Ovary (tissue), 9 donors: ENCODE results near the gene PGRMC2. TPM values are rescaled to one million over a fixed set of nuclear protein-coding genes. Genes with fewer than 3 reads are reported as not detected.
A peak's percentile ranks its signal among the peaks of the same experiment; 100 is the strongest.

ENCODE experiments used
- DNase-seq, 5 donors: peaks; one replicate each; pipeline ENCODE4 v3.0.0-alpha.2; 2019 to 2020
- H3K27ac ChIP-seq, 2 donors: fragments of 200-600 bp; one replicate each; pipeline versions ENCODE4 v1.5.1 to v1.8.0; 2019 to 2022
- H3K27me3 ChIP-seq: fragments of 200-600 bp; one replicate; pipeline ENCODE4 v1.8.0; 2022
- H3K36me3 ChIP-seq: fragments of 200-600 bp; sonication (generic); one replicate; pipeline ENCODE4 v1.5.1; 2019
- H3K4me1 ChIP-seq: one replicate; pipeline ENCODE4 v1.8.1; 2013; ENCODE audit warnings: mild to moderate bottlenecking, moderate library complexity; ENCODE audit not compliant: insufficient read depth
- H3K4me3 ChIP-seq: fragments of 200-600 bp; sonication (generic); one replicate; pipeline ENCODE4 v1.5.1; 2017
- H3K9me3 ChIP-seq, 2 donors: fragments of 200-600 bp in 1 of 2; sonication (generic) in 1 of 2; one replicate each; pipeline versions ENCODE4 v1.5.1 to v1.8.1; 2013 to 2019; ENCODE audit warnings: mild to moderate bottlenecking in 1 of 2, moderate library complexity in 1 of 2
- CTCF ChIP-seq, 3 donors: fragments of 450-650 bp in 2 of 3; fragments of 200-600 bp in 1 of 3; IDR thresholded peaks; one replicate each; pipeline versions ENCODE4 v1.5.1 to v1.8.0; 2016 to 2022; ENCODE audit warnings: antibody characterized with exemption in 3 of 3, mild to moderate bottlenecking in 1 of 3
- EP300 ChIP-seq: sonication (generic); formaldehyde crosslinking; IDR thresholded peaks from one replicate; pipeline ENCODE4 v1.6.1; 2017; ENCODE audit warnings: antibody characterized with exemption
- POLR2A ChIP-seq: fragments of 450-650 bp; IDR thresholded peaks from one replicate; pipeline ENCODE4 v1.6.1; 2017; ENCODE audit warnings: antibody characterized with exemption, mild to moderate bottlenecking, moderate library complexity
- WGBS, 3 donors: extraction: QIAGEN DNeasy Blood & Tissue Kit in 1 of 3; methylation state at CpG; one replicate each; pipeline versions ENCODE4 v1.1.5 to v1.1.7; 2013 to 2017; 5-methylcytosine and 5-hydroxymethylcytosine counted together
- intact Hi-C, 4 donors: fragments of 100-400 bp; cut with DNase I; formaldehyde crosslinking; loops; one replicate each; pipeline versions ENCODE4 v1.11.0 to v1.15.1; 2022 to 2023
- polyA plus RNA-seq, 2 donors: library from polyadenylated mRNA; stranded (reverse); fragments of 200-250 nt in 1 of 2; fragments of 350-450 nt in 1 of 2; fragmentation: Illumina TruSeq in 1 of 2; extraction: RNeasy Lipid Tissue Mini Kit (QIAGEN cat#74804) in 1 of 2; gene quantifications; one replicate each; pipeline ENCODE4 v1.2.3, GENCODE V29; 2013 to 2014
- total RNA-seq, 7 donors: library from RNA; depleted of rRNA in 2 of 7; stranded (reverse); fragments of >200 nt in 2 of 7; fragmentation: NEBNext Ultra II Directional in 3 of 7; extraction: Animal tissue kit (Norgen Biotek cat#: 25700) in 3 of 7; gene quantifications; one replicate each; pipeline versions ENCODE4 v1.1.0 to v1.2.4, GENCODE V29; 2016 to 2023
- donor health status: DM: no; HTN: no; CAD: no; lungs with moderate emphysema.
- donor health status: DM: no; HTN: no; CAD: no.
- donor health status: Bipolar disorder and iron deficiency.
- donor health status: DM: yes; HTN: yes; CAD: no.
- donor health status: DM: no; HTN: no; CAD: no.
- donor health status: DM: yes; HTN: yes; CAD: no.

Gene PGRMC2
- total and polyA plus RNA-seq, 9 donors, result 23.2 to 222 (median 56.9) TPM

- WGBS, 3 donors, result 52 to 69% (median 57%) methylated on average over 6 of the region's 6 CpGs
- H3K27me3 ChIP-seq, result no peaks in the 10 kb centered on the region
- no peaks in the 10 kb centered on the region for H3K9me3 ChIP-seq
- no peaks in the 10 kb centered on the region for H3K36me3 ChIP-seq
- H3K27ac ChIP-seq, result no peak overlapping the region
- intact Hi-C loops, result no loop called here
- H3K4me3 ChIP-seq, result no peak overlapping the region
- TF ChIP-seq EP300 (no peak), CTCF (IDR thresholded peaks at IDR 0.05) (no peak), POLR2A (no peak)
- DNase-seq, result peak in 1 of 5 donors; percentile 21
- H3K4me1 ChIP-seq, result peaks cover 7% of the 10 kb centered on the region
Measured at GRCh38 chr4:128310266-128310697, 22.7 kb upstream of the PGRMC2 start.

- DNase-seq, result no peak
- no peak overlapping the region for H3K4me3 ChIP-seq
- no peaks in the 10 kb centered on the region for H3K9me3 ChIP-seq
- no peaks in the 10 kb centered on the region for H3K36me3 ChIP-seq
- no peak overlapping the region for H3K27ac ChIP-seq
- H3K4me1 ChIP-seq, result peaks cover 7% of the 10 kb centered on the region
- intact Hi-C loops, result no loop called here
- TF ChIP-seq POLR2A, result no peak
- TF ChIP-seq CTCF (IDR thresholded peaks at IDR 0.05), result no peak
- no peak for TF ChIP-seq EP300
- H3K27me3 ChIP-seq, result no peaks in the 10 kb centered on the region
Measured at GRCh38 chr4:128309585-128309984, 22.0 kb upstream of the PGRMC2 start.

- Histone ChIP-seq H3K4me1 (peaks cover 7% of the 10 kb centered on the region), H3K4me3 (no peak overlapping the region), H3K27ac (no peak overlapping the region), H3K9me3 (no peaks in the 10 kb centered on the region), H3K36me3 (no peaks in the 10 kb centered on the region), H3K27me3 (no peaks in the 10 kb centered on the region)
- WGBS, 3 donors, result 7 to 21% (median 10%) methylated on average over 2 of the region's 2 CpGs
- TF ChIP-seq EP300 (no peak), POLR2A (no peak), CTCF (IDR thresholded peaks at IDR 0.05) (no peak)
- intact Hi-C loops, result no loop called here
- no peak for DNase-seq
Measured at GRCh38 chr4:128308986-128309385, 21.4 kb upstream of the PGRMC2 start.

GRCh38 chr4:128307123-128307571, 19.5 kb upstream of the PGRMC2 start:
- H3K36me3 ChIP-seq, result no peaks in the 10 kb centered on the region
- H3K27me3 ChIP-seq, result no peaks in the 10 kb centered on the region
- no peaks in the 10 kb centered on the region for H3K9me3 ChIP-seq
- peaks cover 7% of the 10 kb centered on the region for H3K4me1 ChIP-seq
- TF ChIP-seq CTCF (IDR thresholded peaks at IDR 0.05) (no peak), EP300 (no peak)
- no peak overlapping the region for H3K4me3 ChIP-seq
- no peak for DNase-seq
- 41 to 47% (median 43%) methylated on average over 1 of the region's 1 CpG for WGBS, 3 donors
- intact Hi-C loops, result no loop called here
- no peak overlapping the region for H3K27ac ChIP-seq

GRCh38 chr4:128305942-128306341, 18.3 kb upstream of the PGRMC2 start:
- Histone ChIP-seq H3K27ac (no peak overlapping the region), H3K4me3 (no peak overlapping the region), H3K4me1 (peaks cover 7% of the 10 kb centered on the region), H3K36me3 (no peaks in the 10 kb centered on the region), H3K27me3 (no peaks in the 10 kb centered on the region), H3K9me3 (no peaks in the 10 kb centered on the region)
- TF ChIP-seq EP300, result no peak
- TF ChIP-seq CTCF (IDR thresholded peaks at IDR 0.05), result no peak
- no peak for TF ChIP-seq POLR2A
- 91 to 94% (median 93%) methylated on average over 2 of the region's 2 CpGs for WGBS, 3 donors
- intact Hi-C loops, result no loop called here
- DNase-seq, result no peak
